HG02610 (cell line): ENCODE data around the gene THBS3.
"Not testable (repeated sequence)": the region's sequence is repeated elsewhere in the genome, so short reads cannot be mapped to it uniquely, and the experiment has no call there.

Source experiments
- ATAC-seq: cut with Tn5 transposase; IDR thresholded peaks from one replicate; pipeline ENCODE4 v1.9.1; 2021; ENCODE audit warnings: mild to moderate bottlenecking, moderate library complexity; ENCODE audit not compliant: unreplicated experiment

THBS3 gene

DNA sequence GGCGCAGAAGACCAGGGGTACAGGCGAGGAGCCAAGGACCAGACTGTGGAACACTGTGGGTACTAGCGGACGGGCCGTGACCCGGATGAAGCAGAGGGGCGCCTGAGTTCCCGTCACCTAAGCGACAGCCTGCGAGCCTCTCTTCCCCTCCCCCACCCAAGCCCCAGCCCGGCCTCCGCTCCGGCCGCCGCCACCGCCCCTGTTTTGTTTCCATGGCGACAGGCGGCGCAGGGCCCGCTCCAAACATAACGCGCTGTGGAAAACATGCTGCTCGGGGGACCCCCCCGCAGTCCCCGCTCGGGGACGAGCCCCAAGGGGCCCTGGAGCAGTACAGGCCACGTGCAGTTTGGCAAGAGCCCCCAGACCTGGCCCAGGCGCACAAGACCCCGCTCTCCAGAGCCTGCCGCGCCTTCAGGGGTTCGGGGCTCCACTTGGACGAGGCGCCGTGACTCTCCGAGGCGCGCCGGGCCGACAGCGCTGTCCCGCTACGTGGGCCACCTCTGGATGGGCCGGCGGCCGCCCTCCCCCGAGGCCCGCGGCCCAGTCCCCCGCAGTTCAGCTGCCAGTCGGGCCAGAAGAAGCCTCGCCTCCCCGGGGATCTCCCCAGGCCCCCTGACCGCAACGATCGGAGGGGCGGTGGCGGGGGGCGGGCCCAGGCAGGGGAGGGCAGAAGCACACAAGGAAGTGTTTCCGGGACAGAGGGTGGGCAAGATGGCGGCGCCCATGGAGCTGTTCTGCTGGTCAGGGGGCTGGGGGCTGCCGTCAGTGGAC is 1.0 kb upstream of the THBS3 start, which contains the start of gene MTX1:
Gene MTX1 (plus strand): TSS at position 155 of the 771 bp plus-strand sequence. CDS start 110 bp downstream, at position 265.
- ATAC-seq = peak; percentile 72

DNA sequence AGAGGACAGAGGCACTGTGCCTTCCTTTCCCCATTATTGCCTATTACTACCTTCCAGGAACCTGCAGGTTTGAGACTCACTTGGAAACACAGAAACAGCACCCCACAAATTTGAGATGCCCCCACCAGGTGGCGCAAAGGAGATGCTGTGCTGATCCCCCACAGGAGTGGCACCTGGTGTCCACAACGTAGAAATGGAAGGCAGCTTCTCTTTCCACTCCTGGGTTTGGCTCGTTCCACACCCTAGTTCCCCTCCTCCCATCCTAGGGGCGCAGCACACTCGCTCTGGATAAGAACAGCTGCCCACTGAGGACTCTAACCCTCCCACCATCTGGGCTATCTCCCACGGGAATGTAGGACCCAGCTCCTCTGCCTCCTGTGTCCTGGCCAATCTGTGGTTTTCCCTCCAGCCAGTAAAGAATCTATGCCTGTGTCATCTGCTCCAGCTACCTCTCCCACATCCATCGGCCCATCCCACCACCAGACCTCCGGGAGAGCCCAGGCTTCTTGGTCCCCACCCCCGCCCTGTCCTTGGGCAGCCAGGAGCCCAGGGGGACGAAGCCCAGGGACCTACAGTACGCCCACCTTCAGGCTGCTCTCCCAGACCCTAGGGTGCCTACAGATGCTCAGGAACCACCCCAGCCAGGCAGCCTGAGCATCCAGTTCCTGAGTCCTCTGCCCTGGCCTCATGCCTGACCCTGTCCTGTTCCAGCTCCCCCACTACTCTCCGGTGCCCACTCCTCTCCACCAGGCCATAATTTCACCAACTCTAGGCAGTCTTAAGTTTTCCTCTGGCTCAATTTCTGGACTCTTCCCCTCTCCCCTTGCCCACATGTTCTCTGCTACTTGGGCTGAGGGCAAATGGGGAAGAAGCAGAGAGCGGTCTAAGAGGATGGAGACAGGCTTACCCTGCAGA is 549 bp downstream of the THBS3 start:
- peak; percentile 32 for ATAC-seq

DNA sequence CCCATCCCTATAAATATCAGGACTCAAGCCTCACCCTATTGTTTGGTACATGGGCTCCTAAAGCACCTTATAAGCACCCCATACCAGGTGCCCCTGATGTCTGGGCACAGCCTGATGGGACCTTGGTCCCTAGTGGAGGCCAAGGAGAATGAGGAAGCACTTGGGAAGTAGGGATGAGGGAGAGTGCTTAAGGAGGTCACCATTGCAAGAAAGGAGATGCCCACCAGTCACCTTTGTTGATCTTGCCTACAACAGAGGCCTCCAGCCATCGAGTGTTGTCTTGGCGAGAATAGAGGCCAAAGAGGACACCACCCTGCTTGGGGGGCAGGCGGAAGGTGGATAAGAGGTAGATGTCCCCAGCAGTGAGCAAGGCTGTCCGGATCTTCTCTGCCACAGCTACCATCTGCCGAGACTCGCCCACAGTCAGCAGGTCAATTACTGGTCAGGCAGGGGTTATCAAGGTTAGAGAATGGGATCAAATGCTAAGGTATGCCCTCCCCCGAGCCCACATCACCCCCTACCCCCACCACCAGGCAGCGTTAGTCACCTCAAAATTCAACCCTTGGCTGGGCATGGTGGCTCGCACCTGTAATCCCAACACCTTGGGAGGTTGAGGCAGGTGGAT is 1.6 kb downstream of the THBS3 start:
- ATAC-seq = no peak

DNA sequence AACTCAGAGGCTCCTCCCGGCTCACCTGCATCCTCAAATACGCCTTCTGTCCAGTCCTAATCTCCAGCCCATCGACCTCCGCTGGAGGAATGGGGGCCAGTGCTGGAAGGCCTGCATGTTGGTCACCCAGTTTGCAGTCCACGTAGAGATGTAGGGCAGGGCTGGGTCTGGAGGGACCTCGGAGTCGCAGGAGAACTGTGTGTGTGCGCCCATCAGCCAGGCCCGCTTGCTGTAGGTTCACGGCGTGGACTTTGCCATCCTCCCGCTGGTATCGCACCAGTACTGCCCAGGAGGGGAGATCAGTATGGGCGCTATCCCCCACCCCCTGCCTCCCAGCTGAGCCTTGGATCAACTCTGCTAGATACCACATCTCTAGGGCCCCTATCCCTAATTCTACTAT is 2.7 kb downstream of the THBS3 start:
- no peak for ATAC-seq

DNA sequence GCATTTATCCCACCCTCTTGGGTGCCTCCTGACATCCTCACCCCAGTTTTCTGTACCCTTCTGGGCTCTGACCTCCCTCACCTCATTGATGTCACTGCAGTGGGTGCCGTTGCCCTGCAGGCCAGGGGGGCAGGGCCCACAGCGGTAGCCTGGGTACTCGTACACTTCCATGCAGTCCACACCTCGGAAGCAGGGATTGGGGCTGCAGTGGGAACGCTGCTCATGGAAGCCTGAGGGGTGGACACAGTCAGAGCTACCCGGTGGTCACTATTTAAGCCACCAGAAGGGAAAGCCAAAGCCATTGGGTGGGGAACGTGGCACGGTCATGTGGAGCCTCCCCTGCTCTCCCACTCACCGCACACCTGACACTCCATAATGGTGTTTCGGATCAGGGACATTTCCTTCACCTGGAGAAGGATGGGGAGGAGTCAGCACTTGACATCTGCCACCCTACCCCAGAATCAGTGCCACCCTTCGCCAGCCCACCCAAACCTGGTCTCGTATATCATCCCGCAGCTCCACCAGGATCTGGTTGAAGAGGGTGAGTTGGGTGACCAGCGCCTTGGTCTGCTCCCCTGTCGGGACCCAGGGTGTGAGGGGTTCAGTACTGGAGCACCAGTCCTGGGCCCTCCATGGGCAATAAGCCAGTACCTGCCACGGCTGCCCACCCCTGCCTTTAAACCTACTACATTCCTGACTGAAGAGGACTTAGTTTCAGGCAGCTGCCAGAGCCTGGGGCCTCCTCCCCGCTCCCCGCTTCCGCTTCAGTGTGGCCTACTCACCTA is 4.8 kb downstream of the THBS3 start:
- ATAC-seq = no peak

DNA sequence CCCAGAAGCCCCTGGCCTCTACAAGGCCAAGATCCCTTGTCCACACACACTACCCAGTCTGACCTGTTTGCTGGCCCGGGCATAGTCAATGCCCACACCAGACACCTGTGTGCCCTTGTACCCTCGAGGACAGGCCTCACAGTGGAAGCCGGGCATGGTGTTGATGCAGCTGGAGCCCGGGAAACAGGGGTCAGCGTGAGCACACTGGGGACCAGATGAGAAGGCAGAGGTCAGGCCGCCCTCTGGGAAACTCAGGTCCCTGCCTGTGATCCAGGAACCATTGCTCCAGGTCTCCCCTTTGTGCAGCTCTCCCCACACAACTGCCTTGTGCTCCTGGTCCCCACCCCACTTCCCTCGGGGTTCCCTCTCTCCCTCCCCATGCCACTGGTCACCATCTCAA is 5.5 kb downstream of the THBS3 start:
- no peak for ATAC-seq

DNA sequence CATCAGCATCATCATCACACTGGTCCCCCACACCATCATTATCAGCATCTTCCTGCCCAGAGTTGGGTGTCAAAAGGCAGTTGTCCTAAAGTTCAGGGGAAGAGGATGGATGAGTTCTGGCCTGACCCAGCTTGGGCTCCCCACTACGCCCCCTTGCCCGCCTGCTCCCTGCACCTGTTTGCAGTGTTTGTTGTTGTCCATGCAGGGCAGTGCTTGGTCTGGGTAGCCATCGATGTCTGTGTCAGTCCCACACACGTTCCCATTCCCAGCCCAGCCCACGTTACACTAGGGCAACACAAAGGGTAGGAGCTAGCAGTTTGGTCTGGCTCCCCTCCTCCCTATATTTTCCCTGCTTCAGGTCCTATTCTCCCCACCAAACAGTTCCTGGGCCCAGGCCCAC is 6.8 kb downstream of the THBS3 start:
- ATAC-seq = no peak

DNA sequence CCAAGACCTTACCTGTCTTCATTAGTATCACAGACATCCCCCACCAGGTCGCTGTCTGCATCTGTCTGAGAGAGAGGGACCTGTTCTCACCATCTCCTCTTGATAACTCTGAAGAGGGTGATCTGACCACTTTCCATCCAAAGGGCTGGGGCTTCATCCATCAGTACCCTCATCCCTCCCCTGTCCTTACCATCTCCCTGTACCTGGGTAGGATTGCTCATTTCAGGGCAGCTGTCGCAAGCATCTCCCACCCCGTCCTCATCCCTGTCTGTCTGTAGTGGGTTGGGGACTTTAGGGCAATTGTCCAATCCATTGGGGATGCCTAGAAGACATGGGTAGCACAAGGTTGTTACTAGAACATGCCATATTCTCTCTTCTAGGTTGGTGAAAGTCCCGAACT is 7.9 kb downstream of the THBS3 start:
- ATAC-seq = no peak

DNA sequence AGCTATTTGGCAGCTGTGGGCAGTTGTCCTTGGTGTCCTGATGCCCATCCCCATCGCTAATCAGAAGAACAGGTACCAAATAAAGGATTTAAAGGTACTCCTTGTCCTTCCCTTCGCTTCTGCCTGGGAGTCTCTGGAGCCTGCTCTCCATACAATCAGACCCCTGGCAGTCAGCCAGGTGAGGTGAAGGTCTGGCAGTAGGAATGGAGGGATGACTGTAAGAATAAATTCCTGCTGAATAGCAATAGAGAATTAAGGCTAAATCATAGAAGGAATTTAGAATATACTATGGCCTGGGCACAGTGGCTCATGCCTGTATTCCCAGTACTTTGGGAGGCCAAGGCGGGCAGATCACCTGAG is 9.2 kb downstream of the THBS3 start:
- no peak for ATAC-seq

DNA sequence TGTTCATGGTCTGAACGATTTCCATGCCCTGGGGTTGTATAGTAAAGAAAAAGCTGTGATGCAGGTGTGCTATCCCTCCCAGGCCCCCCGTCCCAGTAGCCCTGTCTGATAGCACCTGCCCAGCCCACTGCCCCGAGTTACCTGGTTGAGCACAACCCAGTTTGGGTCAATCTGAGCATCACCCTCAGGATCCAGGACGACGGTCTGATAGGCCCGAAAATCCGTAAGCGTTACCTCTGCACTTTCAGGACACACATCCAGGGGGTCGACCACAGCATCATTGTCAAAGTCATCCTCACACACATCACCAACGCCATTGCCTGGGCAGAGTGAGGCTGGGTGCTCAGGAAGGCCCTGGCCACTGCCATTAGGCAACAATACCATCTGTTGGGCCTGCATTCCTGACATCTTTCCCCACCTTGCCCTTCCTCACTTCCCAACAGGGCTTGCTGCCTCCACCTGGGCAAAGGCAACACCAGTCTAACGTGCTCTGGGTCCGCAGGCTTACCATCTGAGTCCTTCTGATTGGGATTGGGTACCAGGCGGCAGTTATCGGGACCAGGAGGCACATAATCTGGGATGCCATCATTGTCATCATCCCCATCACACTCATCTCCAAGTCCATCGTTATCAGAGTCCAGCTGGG is 9.7 kb downstream of the THBS3 start:
- no peak for ATAC-seq

DNA sequence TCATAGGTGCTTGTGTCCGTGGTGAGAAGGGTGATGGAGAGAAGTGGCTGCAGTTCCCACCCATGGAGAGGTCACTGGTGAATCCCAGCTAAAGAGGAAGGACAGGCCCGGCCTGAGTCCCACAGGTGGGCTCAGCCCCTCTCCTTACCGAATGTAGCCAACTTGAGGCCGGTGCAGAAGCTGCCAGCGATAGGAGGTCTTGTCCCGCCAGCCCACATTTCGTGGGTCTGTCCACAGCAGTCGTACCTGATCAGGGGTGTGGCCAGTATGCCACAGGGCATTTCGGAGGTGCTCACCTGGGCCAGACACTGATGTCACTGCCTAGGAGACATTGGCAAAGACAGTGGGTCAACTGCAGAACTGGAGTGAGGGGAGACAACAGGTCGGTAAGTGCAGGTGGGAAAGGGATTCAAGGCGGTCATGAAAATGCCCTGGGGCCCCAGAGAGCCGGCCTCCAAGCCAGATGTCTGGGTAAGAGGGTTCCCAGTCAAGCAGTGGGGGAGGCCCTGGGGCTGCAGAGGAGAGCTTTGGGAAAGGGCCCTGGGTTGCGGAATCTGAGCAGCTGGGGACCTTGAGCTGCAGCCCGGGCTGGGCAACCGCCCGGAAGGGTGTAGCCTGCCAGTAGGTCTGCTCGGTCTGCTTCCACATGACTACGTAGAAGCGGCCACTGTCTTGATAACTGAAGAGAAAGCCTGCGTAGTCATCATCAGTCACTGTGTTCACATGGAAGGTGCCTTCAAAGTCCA is 10.6 kb downstream of the THBS3 start:
- no peak for ATAC-seq

DNA sequence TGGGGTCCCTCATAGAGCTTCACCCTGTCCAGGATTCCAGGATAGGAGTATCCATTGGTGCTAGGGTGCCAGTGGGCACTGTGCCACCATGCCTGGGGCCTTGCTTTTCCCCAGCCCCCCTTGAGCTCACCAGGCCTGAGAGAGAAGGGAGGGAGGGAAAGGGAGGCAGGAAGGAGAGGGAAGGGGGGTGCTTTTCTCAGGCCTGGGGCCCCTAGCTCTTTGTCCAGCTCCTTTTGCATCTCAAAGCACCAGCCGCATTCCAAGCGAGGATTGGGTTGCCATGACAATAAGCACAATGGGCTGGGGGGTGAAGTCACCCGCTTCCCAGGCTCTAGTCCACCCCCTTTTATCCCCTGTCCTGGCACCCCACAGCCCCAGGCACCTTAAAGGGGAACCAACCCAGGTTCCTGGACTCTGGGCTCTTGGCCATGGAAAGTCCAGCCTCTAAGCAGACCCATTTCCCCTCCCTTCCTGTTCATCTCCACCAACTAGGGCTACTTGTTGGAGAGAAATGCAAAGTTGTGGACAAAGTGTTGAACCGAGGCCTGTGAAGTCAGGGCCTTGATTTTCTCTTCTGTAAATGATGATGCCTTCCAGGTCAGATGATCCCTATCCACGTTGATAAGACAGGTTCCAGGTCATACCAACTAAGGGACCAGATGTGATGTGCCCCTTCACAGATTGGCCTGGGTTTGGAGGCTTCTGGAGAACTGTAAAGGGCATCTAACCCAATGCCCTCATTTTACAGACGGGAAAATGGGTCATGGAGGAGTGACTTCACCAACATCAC is 11.4 kb downstream of the THBS3 start:
- ATAC-seq = no peak

DNA sequence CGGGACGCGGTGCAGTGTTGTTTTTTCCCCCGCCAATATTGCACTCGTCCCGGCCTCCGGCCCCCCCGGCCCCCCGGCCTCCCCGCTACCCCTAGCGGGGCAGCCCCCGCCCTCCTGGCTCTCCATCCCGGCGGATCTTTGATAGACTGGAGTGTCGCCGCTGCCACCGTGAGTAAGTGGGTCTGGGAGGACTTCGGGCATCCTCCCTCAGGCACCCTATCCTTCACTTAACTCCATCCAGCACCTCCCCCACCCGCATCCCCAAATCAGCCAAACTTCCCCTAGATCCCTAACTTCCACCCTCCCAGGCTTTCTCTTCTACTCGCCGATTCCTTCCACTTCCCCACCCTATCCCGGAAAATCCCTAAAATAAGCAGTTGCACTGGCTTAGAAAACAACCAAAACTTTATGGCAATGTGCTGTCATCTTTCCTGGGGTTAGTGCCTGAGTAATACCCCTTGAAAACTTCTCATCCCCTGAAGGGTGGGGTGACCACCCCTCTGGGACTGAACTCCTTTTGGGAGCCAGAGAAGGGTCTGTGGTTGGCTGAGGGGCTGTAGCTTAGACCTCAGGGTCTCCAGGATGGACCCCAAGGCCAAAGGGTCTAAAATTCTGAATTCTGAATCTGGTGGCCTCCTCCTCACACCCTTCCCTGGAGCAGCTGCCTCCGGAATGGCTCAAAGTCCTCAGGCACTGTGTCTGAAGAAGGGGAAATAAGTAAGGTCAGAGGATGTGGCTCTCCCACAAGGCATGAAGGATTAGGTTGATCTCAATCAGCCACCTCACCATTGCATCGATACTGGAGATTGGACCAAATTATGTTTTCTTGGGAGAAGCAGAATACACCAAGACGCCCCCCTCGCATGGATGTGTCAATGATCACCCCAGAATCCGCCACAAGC is 12.2 kb downstream of the THBS3 start:
- ATAC-seq = no peak

DNA sequence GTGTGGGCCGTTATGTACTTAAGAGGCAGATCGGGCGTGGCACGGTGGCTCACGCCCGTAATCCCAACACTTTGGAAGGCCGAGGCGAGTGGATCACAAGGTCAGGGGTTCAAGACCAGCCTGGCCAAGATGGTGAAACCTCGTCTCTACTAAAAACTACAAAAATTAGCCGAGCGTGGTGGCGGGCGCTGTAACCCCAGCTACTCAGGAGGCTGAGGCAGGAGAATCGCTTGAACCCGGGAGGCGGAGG is 13.8 kb downstream of the THBS3 start:
- not testable (repeated sequence) for ATAC-seq

DNA sequence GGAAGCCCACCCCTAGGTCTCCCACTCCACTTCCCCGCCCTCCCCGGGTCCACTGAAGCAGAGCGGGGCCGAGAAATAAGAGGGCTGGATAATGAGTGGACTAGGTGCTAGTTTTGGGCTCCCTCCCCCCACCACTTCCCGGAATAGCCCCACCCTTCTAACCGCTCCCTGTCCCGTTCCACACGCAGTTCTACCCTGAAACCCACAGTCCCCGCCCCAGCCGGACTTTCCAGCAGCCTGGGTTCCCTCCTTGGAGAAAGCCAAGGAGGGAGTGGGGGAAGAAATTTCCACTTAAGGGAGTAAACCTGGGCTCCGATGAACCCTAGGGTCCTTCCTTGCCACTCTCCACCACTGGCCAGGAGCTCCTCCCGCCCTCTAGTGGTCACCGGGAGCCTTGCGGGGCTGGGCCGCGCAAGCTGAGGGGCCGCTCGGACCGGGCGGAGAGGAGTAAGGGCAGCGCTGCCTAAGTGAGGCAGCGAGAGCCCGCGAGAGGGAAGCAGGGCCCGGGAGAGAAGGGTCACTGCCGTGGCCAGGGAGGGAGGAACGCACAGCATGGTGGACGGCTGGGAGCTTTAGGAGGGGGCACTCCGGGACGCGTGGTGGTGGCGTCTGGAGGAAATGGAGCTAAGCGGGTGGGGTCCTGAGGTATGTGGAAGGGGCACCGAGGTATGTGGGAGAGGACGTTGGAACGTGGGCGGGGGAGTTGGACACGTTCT is 14.3 kb downstream of the THBS3 start:
- ATAC-seq = peak; percentile 54

DNA sequence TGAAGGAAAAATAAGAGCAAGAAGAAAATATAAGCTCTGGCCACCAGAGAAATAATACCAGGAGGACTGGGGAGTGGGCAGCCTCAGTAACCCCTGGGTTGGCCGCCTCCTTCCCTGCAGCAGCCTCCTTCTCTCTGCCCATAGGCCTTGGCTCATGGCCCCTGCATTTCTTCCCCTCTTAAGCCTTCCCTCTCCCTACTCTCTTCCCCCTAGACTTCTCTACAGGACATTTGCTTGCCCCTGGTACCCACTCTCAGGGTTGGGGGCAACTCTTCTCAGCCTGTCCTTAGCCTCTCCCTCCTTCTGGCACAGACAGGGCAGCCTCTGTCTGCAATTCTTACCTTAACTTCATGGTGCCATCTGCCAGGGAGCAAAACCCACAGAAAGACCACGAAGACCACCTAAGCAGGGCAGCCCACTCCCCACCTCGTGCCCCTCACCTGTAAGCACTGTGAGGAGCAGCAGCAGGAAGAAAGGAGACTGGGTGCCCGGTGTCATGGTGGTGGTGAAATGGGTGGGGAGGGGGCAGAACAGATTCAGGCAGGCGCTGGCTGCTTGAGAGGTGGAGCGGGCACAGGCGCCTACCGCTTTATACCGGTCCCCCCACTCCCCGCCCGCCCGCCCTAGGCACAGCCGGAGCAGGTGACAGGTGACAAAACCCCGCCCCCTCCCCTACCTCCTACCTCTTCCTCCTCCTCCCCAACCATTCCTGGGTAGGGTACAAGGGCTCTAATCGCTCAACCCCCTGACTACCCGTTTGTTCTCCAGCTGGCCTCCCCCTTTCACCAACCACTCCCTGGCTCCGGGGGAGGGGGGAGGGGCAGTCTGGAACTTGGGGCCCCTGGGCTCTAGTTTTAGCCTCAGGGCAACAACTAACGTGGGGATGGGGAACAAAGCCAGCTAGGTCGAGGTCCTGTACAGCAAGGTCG is 15.1 kb downstream of the THBS3 start:
- no peak for ATAC-seq
